DMS53 treated with DMSO at 0.1 percent for 48 hours (cell line): ENCODE measurements around the gene ABCC9.
"Not testable (repeated sequence)": the region's sequence is repeated elsewhere in the genome, so short reads cannot be mapped to it uniquely, and the experiment has no call there.

Experiments
- DNase-seq: peaks from one replicate; lab custom pipeline; 2025; ENCODE audit not compliant: unreplicated experiment; lab: John Stamatoyannopoulos, UW

Gene ABCC9

DNA sequence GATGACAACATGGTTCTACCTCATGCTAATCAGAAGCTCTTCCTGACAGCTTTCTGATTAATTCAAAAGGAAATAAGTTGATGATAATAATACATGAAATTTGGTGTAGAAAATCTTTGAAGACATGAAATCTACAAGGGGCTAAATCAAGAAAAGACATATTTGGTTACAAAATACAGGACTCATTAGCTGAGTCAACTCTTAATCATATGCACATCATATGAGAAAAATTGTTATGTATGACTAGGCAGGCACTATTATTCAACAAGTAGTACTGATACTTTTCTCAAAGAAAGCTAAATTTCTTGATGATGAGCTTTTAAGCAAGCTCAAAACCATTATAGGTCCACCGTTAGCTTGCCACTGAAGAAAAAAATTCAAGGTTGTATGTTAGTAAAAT, 7.1 kb downstream of the ABCC9 start:
- no peak for DNase-seq

DNA sequence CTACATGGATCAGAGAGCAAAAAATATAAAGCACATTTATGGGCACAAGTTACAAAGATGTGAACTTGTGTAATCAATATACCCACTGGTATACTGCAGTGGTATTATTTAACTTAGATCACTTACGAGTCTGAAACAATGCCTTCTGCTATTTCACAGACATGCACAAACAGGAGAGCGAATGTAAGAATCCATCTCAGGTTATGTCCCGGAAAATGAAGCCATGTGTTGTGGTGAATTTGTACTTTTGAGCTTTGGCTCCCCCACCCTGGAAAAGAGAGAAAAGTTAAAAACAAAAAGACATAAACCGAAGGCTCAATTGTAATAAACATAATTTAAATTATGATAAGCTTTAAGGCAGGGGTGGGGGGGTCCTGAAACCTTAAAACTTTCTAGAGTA, 7.6 kb downstream of the ABCC9 start:
- DNase-seq, result no peak

DNA sequence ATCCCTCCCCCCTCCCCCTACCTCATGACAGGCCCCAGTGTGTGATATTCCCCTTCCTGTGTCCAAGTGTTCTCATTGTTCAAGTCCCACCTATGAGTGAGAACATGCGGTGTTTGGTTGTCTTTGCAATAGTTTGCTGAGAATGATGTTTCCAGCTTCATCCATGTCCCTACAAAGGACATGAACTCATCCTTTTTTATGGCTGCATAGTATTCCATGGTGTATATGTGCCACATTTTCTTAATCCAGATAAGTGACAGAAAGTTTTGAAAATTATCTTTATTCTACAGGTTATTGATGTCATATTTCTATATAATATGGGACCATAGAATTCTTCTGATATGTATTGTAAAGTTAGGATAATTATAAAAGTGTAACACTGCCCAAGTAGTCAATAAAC, 11.3 kb downstream of the ABCC9 start:
- not testable (repeated sequence) for DNase-seq

DNA sequence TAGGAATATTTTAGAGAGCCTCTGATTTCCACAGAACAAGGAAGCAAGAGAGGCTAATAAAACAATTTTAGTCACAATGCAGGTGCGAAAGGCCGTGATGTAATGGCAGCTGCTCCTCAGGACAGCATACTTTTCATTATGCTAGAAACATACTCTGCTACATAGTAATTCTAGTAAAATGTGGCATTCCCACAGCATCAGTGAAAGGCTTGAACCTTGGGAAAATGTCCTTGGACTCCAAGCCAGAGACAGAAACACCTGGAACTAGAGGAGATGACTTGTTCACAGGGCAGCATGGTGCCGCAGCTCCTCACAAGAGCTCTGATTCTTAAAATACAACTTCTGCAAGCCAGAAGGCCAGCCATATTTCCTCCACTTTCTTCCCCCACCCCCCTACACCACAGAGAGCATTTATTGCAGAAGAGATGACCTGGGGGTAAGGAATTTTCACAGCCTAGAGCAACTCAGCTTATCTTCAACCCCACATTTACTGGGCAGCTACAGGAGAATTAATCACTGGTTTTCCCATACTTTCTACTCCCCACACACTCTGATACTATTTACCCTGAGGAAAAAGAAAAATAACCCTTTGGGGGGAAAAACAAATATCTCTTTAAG, 15.8 kb downstream of the ABCC9 start:
- no peak for DNase-seq

DNA sequence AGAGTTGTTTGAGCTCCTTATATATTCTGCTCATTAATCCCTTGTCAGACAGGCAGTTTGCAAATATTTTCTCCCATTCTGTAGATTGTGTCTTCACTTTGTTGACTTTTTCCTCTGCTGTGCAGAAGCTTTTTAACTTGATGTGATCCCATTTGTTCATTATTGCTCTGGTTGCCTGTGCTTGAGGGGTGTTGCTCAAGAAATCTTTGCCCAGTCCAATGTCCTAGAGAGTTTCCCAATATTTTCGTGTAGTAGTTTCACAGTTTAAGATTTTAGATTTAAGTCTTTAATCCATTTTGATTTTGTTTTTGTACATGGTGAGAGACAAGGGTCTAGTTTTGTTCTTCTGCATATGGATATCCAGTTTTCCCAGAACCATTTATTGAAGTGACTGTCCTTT, 19.8 kb downstream of the ABCC9 start:
- no peak for DNase-seq

DNA sequence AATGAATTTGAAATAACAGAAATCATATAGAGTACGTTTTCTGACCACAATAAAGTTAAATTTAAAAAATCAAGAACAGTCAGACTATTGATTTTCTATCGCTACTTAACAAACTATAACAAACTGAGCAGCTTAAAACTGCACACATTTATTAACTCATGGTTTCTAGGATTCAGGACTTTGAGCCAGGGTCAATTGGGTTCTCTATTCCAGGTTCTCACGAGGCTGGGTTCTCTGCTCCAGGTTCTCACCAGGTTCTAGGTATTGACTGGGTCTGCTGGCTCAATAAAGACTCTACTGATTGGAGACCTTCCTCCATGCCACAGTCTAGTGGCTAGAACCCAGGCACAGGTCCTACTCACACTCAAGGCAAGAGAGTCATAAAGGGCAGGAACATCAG, 22.8 kb downstream of the ABCC9 start:
- no peak for DNase-seq

DNA sequence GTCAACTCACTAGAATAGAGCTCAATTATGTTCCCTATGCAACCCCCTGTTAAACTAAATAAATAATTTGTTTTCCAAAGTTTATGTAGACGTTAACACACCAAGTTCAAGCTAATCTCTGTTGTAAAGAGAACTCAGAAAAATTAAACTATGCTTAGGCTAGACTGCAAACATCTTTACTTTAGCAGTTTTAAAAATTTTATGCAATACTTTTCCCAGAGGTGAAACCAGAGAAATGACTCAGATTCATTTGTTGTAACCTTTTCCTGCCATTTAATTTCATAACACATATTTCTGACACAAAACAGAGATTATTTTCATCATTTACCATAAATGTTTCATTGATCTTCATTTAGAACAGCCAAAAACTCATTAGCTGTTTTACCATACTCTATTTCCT, 27.4 kb downstream of the ABCC9 start:
- DNase-seq, result no peak

DNA sequence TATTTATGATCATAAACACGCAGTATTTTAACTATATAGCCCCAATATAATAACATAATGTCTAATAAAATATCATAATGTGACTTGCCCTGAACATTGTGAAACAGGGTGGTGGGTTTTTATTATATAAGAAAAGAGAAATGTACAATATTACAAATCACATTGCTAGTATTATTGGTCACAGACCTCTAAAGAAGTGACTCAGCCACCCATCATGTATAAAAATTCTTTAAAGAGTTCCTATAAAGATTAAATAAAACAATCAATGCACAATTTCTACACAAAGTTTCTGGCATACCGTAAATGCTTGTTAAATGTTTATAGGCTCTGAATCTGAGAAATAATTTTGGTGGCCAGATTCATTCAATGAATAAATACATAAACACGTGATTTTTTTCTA, 28.9 kb downstream of the ABCC9 start:
- DNase-seq, result no peak

DNA sequence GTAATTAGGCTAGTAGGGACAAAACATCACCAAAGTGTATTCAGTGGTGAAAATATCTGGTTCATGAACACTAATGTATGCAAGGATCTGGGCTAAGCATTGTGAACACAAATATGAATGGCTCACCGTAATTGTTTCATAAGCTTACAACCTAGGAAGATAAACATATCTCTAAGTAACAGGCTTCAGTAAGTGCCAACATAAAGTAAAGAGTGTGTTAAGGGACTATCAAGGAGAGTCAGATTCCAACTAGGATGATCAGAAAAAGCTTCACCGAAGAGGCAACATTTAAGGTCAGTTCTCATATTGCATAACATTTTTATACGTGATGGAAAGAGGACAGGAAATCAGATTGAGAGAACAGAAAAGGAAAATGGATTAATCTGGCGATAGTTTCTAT, 29.4 kb downstream of the ABCC9 start:
- DNase-seq, result no peak

DNA sequence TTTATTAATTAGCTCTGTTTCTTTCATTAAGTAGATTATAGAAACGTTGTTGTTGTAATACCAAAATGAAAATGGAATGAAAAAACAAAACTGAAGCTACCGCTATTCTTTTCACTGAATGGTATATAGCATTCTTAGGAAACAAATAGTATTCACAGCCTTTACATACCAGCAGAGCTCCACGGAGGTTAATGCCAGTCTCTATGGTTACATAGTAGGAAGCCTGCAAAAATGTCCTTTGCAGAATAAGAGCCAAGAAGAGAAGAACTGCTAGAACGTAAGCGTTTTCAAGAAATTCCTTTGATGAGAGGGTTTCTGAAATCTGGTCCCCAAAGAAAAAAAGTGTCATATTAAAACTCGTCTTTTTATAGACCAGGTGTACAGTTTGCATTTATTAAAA, 30.6 kb downstream of the ABCC9 start:
- DNase-seq, result no peak

DNA sequence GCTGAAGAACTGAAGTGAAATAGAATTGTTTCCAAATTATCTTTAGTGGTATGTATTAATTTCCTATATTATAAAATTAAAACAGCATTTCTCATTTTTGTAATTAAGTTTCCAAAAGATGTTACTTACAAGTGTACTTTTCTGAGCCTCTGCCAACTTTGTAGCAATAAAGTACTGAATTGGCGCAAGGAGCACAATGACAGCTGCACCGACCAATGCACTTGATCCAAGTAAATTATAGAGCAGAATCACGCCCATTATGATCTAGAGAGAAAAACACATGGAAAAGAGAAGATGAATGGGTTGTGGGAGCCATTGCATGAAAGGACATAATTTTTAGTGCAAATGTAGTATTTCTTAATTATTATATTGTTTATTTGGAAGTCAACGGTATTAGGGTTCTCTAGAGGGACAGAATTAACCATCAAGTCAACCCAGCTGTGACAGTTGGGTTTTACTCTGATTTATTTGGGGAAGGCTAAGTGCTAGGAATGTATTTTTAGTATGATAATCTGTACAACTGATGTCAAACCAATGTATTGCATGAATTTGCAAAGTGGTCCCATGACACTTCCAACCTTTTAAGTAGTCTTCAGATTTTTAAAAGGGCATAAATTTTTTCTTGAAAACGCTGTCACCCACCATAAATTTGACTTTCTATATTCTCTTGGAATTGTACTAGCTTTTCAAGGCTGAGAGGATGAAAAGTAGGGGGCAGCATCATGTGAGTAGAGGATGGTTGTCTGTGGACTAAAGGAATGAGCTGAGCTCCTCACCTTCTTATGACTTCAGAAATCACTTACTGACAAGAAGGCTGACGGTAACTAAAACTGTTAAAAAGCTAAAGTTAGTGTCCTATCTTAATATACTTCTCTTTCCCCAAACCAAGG, 33.0 kb downstream of the ABCC9 start:
- DNase-seq, result no peak

DNA sequence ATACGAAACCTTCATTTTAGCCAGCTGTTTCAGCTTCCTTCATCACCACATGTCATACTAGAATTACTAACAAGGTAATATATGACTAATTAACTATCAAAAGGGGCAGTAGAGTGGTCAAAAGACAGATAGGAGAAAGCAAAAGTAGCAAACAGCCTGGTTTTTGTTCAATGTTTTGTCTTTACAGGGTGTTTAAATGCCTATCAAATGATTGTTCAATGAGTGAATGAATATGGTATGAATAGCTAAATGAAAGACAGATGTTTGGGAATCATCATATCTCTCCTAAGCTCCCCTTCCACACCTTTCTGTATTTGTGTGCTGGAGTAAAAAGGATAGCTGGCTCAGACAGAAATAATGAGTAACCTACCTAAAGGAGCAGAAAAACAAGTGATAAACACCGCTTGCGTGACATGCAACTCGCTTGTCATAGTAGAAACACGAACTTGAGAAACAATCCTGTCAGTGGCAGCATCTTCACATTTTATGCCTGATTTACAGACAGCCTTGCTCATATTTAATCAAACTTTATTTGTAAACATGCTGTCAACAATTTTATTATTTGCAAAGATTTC, 34.2 kb downstream of the ABCC9 start:
- DNase-seq, result no peak

DNA sequence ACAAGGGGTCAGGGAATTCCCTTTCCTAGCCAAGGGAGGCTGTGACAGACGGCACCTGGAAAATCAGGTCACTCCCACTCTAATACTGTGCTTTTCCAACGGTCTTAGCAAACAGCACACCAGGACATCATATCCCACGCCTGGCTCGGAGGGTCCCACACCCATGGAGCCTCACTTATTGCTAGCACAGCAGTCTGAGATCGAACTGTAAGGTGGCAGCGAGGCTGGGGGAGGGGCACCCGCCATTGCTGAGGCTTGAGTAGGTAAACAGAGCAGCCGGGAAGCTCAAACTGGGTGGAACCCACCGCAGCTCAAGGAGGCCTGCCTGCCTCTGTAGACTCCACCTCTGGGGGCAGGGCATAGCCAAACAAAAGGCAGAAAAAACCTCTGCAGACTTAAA, 41.7 kb downstream of the ABCC9 start:
- DNase-seq, result not testable (repeated sequence)

DNA sequence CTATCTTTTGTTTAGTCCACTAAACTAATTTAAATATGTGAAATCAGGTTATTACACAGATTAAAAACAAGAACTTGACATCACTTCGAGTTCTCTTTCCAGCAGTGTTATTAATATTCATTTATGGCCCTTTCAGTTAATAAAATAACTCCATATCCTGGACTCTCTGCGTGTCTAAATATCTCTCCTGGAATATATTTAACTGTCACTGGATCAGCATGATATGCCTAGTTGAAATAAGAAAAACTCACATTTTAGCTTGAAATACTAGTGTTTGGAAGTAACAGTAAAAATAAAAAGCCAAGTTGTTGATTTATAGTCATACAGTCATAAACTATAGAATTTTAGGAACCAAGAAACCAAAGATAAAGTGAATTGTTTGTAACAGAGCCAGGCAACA, 45.6 kb downstream of the ABCC9 start:
- no peak for DNase-seq

DNA sequence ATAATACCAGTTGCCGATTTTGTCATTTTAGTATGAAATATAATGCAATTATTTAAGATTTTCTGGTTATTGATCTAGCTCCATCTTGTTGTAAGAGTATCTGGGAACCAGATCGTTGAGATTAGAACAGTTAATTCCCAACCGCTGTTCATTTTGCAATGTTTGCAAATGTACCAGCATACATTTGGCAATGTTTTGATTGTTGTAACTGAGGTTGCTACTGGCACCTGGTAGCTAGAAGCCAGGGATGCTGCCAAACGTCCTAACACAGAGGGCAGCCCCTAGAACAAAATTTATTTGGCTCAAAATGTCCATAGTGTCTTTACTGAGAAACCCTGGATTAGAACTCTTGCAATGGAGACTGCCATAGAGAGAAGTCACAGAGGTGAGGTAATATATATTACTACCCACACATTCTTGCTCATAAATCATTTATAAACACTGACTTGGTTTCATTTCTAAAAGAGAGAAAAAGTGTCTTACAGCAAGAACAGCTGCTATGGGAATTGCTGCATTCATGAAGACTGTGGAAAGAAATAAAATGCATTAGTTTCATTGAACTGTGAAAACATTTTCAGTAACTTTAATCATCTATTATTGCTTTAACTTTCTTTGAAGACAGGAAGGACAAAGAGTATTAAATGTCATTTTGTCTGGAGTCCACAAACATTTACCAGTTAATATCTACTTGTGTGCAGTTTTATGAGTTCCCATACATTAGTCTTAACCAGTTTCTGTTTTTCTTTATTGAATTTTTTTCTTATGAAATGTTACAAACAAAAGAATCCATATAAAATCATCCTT, 46.2 kb downstream of the ABCC9 start:
- DNase-seq, result no peak

DNA sequence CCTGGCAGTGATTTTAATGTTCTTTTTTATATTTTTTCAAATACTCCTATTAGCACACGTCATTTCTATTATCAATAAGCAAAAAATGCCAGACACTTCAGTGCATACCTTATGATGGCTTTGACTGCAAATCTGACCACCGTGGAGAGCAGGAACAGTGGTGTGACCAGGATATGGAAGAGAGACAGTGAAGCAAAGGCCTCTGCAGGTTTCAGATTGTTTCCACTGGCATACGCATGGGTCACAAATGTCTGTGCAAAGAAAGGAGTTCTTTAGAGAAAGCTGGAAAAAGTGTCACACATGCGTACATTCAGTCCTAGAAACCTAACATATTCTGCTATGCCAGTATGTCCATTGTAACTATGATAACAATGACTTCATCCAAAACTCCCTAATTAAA, 47.3 kb downstream of the ABCC9 start:
- no peak for DNase-seq

DNA sequence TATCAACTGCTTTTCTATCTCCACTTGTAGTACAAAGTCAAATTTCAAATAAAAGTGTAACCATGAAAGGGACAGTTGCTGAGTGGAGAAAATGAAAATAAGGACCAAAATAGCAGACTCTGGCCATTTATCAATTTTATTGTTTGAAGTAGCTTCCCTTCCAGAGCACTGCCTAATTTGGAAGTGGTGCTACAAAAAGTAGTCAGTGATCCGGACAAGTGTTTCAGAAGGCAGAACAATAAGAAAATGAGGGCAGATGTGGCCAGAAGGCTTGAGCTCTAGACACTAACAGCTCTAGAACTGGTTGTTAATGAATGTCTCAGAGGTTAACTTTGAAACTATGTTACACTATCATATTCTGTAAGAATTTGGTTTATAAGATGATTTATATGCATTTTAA, 48.9 kb downstream of the ABCC9 start:
- no peak for DNase-seq

DNA sequence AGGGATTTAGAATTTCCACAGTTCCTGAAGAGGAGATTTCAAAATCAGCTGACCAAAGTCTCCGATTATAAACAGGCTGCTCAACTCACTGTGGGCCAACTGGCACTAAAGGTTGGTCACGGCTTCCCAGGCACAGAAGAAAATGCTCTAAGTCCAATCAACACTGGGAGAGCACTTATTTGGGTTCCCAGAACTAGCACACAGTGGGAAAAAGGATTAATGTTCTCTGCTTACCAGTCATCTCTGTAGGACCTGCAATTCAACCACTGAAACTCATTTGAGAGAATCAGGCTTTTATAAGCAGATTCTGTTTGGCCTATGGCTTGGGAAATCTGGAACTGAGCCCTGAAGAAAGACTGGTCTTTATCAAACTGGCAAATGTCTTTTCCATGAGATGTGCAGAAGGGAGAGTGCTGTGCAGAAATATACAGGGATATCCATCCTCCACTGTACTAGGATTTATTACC, 49.4 kb downstream of the ABCC9 start:
- no peak for DNase-seq

DNA sequence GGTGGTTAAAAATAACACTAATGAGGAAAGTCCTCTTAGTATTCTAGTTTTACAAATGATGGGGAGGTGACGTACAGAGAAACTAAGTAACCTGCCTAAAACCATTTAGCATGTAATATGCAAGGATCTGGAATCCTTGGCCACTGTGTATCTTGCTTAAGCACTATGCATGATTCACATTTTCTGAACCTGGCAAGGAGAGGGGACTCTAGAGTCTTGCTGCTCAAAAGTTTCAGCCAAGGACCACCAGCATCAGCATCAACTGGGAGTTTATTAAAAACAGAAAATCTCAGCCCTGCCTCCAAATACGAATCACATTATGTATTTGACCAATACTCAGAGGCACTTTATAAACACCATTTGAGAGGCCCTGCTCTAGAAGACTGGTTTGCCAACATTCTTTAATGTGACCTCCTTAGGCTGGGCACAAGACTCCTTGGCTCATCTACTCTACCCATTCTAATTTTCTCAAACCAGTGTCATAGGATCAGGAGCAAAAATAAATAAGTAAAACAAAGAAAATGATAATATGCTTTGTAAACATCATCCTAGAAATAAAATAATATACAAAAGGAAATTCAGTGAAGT, 52.9 kb downstream of the ABCC9 start:
- no peak for DNase-seq

DNA sequence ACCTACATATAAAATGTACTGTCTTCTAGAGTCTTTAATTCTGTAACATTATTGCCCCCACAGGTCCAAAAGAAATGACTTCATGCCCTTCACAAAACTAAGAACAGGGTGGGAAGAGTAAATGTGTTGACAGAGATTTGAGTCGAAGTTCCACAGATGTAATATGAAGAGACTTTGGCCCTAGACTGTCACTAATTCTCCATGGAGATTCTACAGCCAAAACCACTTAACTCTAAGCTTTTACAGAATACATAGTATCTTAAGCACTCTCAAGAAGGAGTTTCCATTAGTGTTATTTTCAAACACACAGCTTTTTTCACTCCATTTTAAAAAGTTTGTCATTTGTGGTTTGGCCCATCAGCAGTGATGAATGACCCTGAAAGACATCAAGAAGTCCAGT, 56.3 kb downstream of the ABCC9 start:
- DNase-seq, result no peak

DNA sequence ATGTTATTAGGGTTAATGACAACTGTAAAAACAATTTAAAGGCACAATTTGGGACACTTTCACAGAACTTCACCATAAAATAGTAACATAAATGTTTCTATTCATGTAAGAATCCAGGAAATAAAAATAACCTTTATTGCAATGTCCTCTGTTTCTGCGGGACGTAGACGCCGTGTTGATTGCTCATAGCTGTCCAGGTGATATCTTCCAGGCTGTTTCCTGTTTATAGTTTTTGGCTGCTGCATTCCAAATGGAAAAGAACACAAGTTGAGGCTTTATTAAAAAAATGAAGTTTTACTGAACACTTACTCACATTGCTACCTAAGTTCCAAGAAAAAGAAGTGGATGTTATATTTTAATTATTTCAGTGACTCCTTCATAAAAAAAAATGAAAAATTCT, 58.6 kb downstream of the ABCC9 start:
- DNase-seq, result no peak
